ENCODE data around the gene VCL.

The VCL gene

GRCh38 chr10:74011017-74011416, 13.1 kb downstream of the VCL start:
- Histone ChIP-seq H3K9me3 (ENCODE audit: control insufficient read depth, low read length) (no peaks in the 10 kb centered on the region), H2AK5ac (ENCODE audit: low read length, severe bottlenecking) (no peak overlapping the region), H2BK12ac (ENCODE audit: low read length in 2 of 2) (peak overlapping the region in 1 of 2 experiments; percentile 3), H4K91ac (ENCODE audit: low read length) (no peak overlapping the region), H2BK15ac (ENCODE audit: low read depth, poor library complexity, severe bottlenecking) (no peak overlapping the region), H3K27me3 (ENCODE audit: control insufficient read depth in 1 of 2, insufficient read depth in 1 of 2, low read length in 2 of 2) (no peaks in the 10 kb centered on the region), H3K4me1 (ENCODE audit: control insufficient read depth, insufficient read depth, low read depth, low read length) (peaks cover 13% of the 10 kb centered on the region), H2AFZ (ENCODE audit: low read depth, low read length) (no peak overlapping the region), H3K14ac (ENCODE audit: low read length in 2 of 2) (no peak overlapping the region), H2BK5ac (ENCODE audit: low read depth, low read length, poor library complexity, severe bottlenecking) (no peak overlapping the region), H3K36me3 (ENCODE audit: control insufficient read depth in 1 of 2, insufficient read depth in 2 of 2, low read depth in 1 of 2, low read length in 2 of 2) (peaks cover 10 to 12% of the 10 kb centered on the region in 2 experiments), H3K4me2 (ENCODE audit: low read length, poor library complexity, severe bottlenecking) (no peak overlapping the region), H3K18ac (ENCODE audit: low read depth in 1 of 2, low read length in 2 of 2) (no peak overlapping the region), H4K8ac (ENCODE audit: low read length) (no peak overlapping the region), H3K27ac (ENCODE audit: low read length, poor library complexity, severe bottlenecking) (peak overlapping the region; percentile 55), H3K4me3 (ENCODE audit: insufficient read depth in 1 of 2, low read depth in 1 of 2, low read length in 2 of 2) (peak overlapping the region in 1 of 2 experiments; percentile 17), H2BK120ac (ENCODE audit: low read depth, low read length) (no peak overlapping the region), H3K23ac (ENCODE audit: low read length in 2 of 2) (no peak overlapping the region), H3K4ac (ENCODE audit: low read depth in 1 of 2, low read length in 2 of 2) (peak overlapping the region in 1 of 2 experiments; percentile 30), H3K79me1 (replicated peaks; ENCODE audit: low read length, poor library complexity, severe bottlenecking) (no peaks in the 10 kb centered on the region), H3K9ac (ENCODE audit: low read length) (peak overlapping the region; percentile 58)
- no peak for DNase-seq
- WGBS, result 100% methylated on average over 2 of the region's 6 CpGs

DNA sequence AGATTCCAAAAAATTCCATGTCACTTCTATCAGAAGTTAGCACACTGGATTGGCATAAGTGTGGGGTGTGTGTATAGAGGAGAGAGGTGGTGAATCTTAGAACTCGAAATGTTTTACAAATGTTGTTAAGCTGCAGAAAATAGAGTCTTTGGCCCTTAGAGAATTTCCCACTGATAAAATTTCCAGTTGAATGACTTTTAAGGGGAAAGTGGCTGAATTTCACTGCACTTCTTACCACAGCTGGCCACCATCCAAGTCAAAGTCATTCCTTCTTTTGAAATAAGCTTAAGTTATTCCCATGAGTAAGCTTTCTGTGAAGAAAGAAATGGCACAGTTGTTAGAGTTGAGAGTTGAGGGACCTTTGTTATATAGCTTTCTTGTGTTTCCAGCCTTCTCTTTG, 13.9 kb downstream of the VCL start:
- H2BK15ac ChIP-seq (ENCODE audit: low read depth, poor library complexity, severe bottlenecking), result no peak overlapping the region
- no peak overlapping the region for H2BK120ac ChIP-seq (ENCODE audit: low read depth, low read length)
- peak overlapping the region; percentile 58 for H3K9ac ChIP-seq (ENCODE audit: low read length)
- WGBS, result no CpG with 5 or more reads among the region's 1 CpG
- H2BK12ac ChIP-seq (ENCODE audit: low read length in 2 of 2), result no peak overlapping the region
- peaks cover 10 to 13% of the 10 kb centered on the region in 2 experiments for H3K36me3 ChIP-seq (ENCODE audit: control insufficient read depth in 1 of 2, insufficient read depth in 2 of 2, low read depth in 1 of 2, low read length in 2 of 2)
- no peak overlapping the region for H2BK5ac ChIP-seq (ENCODE audit: low read depth, low read length, poor library complexity, severe bottlenecking)
- H3K27ac ChIP-seq (ENCODE audit: low read length, poor library complexity, severe bottlenecking), result peak overlapping the region; percentile 71
- no peak overlapping the region for H3K4ac ChIP-seq (ENCODE audit: low read depth in 1 of 2, low read length in 2 of 2)
- H3K18ac ChIP-seq (ENCODE audit: low read depth in 1 of 2, low read length in 2 of 2), result no peak overlapping the region
- H2AK5ac ChIP-seq (ENCODE audit: low read length, severe bottlenecking), result no peak overlapping the region
- peak; percentile 89 for DNase-seq
- H3K14ac ChIP-seq (ENCODE audit: low read length in 2 of 2), result no peak overlapping the region
- no peak overlapping the region for H3K23ac ChIP-seq (ENCODE audit: low read length in 2 of 2)
- no peaks in the 10 kb centered on the region for H3K9me3 ChIP-seq (ENCODE audit: control insufficient read depth, low read length)
- peak overlapping the region in 1 of 2 experiments; percentile 17 for H3K4me3 ChIP-seq (ENCODE audit: insufficient read depth in 1 of 2, low read depth in 1 of 2, low read length in 2 of 2)
- H4K8ac ChIP-seq (ENCODE audit: low read length), result no peak overlapping the region
- no peak overlapping the region for H4K91ac ChIP-seq (ENCODE audit: low read length)
- no peak overlapping the region for H2AFZ ChIP-seq (ENCODE audit: low read depth, low read length)
- peak overlapping the region; percentile 34 for H3K4me2 ChIP-seq (ENCODE audit: low read length, poor library complexity, severe bottlenecking)
- H3K4me1 ChIP-seq (ENCODE audit: control insufficient read depth, insufficient read depth, low read depth, low read length), result peaks cover 13% of the 10 kb centered on the region
- no peaks in the 10 kb centered on the region for H3K27me3 ChIP-seq (ENCODE audit: control insufficient read depth in 1 of 2, insufficient read depth in 1 of 2, low read length in 2 of 2)
- no peaks in the 10 kb centered on the region for H3K79me1 ChIP-seq (replicated peaks; ENCODE audit: low read length, poor library complexity, severe bottlenecking)

DNA sequence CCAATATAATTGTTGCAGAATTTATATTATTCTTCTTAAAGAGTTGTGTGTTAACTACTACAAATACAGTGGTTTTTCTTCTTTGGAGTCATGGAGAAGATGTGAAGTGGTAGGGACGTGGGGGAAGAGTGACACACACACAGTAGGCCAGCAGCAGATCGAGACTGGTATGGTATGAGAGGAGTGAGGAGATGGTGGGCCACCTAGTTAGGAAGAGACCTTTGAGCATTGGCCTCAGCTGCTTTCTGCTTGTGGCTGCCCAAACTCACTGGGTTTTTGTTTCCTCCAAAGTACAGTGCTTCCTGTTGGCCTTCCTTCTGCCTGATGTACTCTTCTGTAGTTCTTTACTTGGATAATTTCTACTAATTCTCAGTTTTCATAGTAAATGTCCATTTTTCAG, 14.6 kb downstream of the VCL start:
- WGBS, result 75% methylated on average over 2 of the region's 2 CpGs

GRCh38 chr10:74013004-74013403, 15.1 kb downstream of the VCL start:
- no peak for DNase-seq

More for the DNA sequence above, 14.6 kb downstream of the VCL start:
- H2AK5ac ChIP-seq (ENCODE audit: low read length, severe bottlenecking), result peak overlapping the region; percentile 47
- peak overlapping the region in 1 of 2 experiments; percentile 17 for H3K4me3 ChIP-seq (ENCODE audit: insufficient read depth in 1 of 2, low read depth in 1 of 2, low read length in 2 of 2)
- H3K4me1 ChIP-seq (ENCODE audit: control insufficient read depth, insufficient read depth, low read depth, low read length), result peaks cover 11% of the 10 kb centered on the region
- H3K23ac ChIP-seq (ENCODE audit: low read length in 2 of 2), result peak overlapping the region in 1 of 2 experiments; percentile 57
- H4K91ac ChIP-seq (ENCODE audit: low read length), result peak overlapping the region; percentile 94
- no peaks in the 10 kb centered on the region for H3K9me3 ChIP-seq (ENCODE audit: control insufficient read depth, low read length)
- H4K8ac ChIP-seq (ENCODE audit: low read length), result no peak overlapping the region
- H2BK12ac ChIP-seq (ENCODE audit: low read length in 2 of 2), result peak overlapping the region; percentile 49 to 89
- no peak overlapping the region for H2BK120ac ChIP-seq (ENCODE audit: low read depth, low read length)
- no peaks in the 10 kb centered on the region for H3K27me3 ChIP-seq (ENCODE audit: control insufficient read depth in 1 of 2, insufficient read depth in 1 of 2, low read length in 2 of 2)
- peak overlapping the region; percentile 58 for H3K9ac ChIP-seq (ENCODE audit: low read length)
- no peak overlapping the region for H3K4me2 ChIP-seq (ENCODE audit: low read length, poor library complexity, severe bottlenecking)
- H3K27ac ChIP-seq (ENCODE audit: low read length, poor library complexity, severe bottlenecking), result peak overlapping the region; percentile 43
- H3K4ac ChIP-seq (ENCODE audit: low read depth in 1 of 2, low read length in 2 of 2), result peak overlapping the region in 1 of 2 experiments; percentile 47
- no peak overlapping the region for H2BK5ac ChIP-seq (ENCODE audit: low read depth, low read length, poor library complexity, severe bottlenecking)
- H2BK15ac ChIP-seq (ENCODE audit: low read depth, poor library complexity, severe bottlenecking), result no peak overlapping the region
- H3K14ac ChIP-seq (ENCODE audit: low read length in 2 of 2), result peak overlapping the region in 1 of 2 experiments; percentile 63
- peak overlapping the region; percentile 69 to 75 for H3K18ac ChIP-seq (ENCODE audit: low read depth in 1 of 2, low read length in 2 of 2)
- no peak for DNase-seq
- H2AFZ ChIP-seq (ENCODE audit: low read depth, low read length), result no peak overlapping the region
- peaks cover 7 to 8% of the 10 kb centered on the region in 2 experiments for H3K36me3 ChIP-seq (ENCODE audit: control insufficient read depth in 1 of 2, insufficient read depth in 2 of 2, low read depth in 1 of 2, low read length in 2 of 2)
- H3K79me1 ChIP-seq (replicated peaks; ENCODE audit: low read length, poor library complexity, severe bottlenecking), result no peaks in the 10 kb centered on the region

More at GRCh38 chr10:74013004-74013403, 15.1 kb downstream of the VCL start:
- Histone ChIP-seq H4K91ac (ENCODE audit: low read length) (no peak overlapping the region), H3K4me3 (ENCODE audit: insufficient read depth in 1 of 2, low read depth in 1 of 2, low read length in 2 of 2) (no peak overlapping the region), H2BK15ac (ENCODE audit: low read depth, poor library complexity, severe bottlenecking) (no peak overlapping the region), H3K4me2 (ENCODE audit: low read length, poor library complexity, severe bottlenecking) (no peak overlapping the region), H2BK12ac (ENCODE audit: low read length in 2 of 2) (no peak overlapping the region), H3K9me3 (ENCODE audit: control insufficient read depth, low read length) (no peaks in the 10 kb centered on the region), H2AFZ (ENCODE audit: low read depth, low read length) (no peak overlapping the region), H3K4me1 (ENCODE audit: control insufficient read depth, insufficient read depth, low read depth, low read length) (peaks cover 7% of the 10 kb centered on the region), H3K14ac (ENCODE audit: low read length in 2 of 2) (no peak overlapping the region), H3K27ac (ENCODE audit: low read length, poor library complexity, severe bottlenecking) (no peak overlapping the region), H4K8ac (ENCODE audit: low read length) (no peak overlapping the region), H3K23ac (ENCODE audit: low read length in 2 of 2) (no peak overlapping the region), H3K18ac (ENCODE audit: low read depth in 1 of 2, low read length in 2 of 2) (no peak overlapping the region), H3K9ac (ENCODE audit: low read length) (peak overlapping the region; percentile 58), H2AK5ac (ENCODE audit: low read length, severe bottlenecking) (no peak overlapping the region), H3K4ac (ENCODE audit: low read depth in 1 of 2, low read length in 2 of 2) (no peak overlapping the region), H2BK5ac (ENCODE audit: low read depth, low read length, poor library complexity, severe bottlenecking) (no peak overlapping the region), H3K27me3 (ENCODE audit: control insufficient read depth in 1 of 2, insufficient read depth in 1 of 2, low read length in 2 of 2) (no peaks in the 10 kb centered on the region), H3K79me1 (replicated peaks; ENCODE audit: low read length, poor library complexity, severe bottlenecking) (no peaks in the 10 kb centered on the region), H2BK120ac (ENCODE audit: low read depth, low read length) (no peak overlapping the region), H3K36me3 (ENCODE audit: control insufficient read depth in 1 of 2, insufficient read depth in 2 of 2, low read depth in 1 of 2, low read length in 2 of 2) (peaks cover 10% of the 10 kb centered on the region in 2 experiments)
- 88% methylated on average over 1 of the region's 1 CpG for WGBS

Data from mesenchymal stem cell (in vitro differentiated cells and primary cell).